Ovary (tissue), 9 donors: ENCODE results near the gene DIAPH1. TPM values are rescaled to one million over a fixed set of nuclear protein-coding genes. Genes with fewer than 3 reads are reported as not detected.

Experiments
- DNase-seq, 5 donors: peaks; one replicate each; pipeline ENCODE4 v3.0.0-alpha.2; 2019 to 2020
- H3K27ac ChIP-seq, 2 donors: fragments of 200-600 bp; one replicate each; pipeline versions ENCODE4 v1.5.1 to v1.8.0; 2019 to 2022
- H3K27me3 ChIP-seq: fragments of 200-600 bp; one replicate; pipeline ENCODE4 v1.8.0; 2022
- H3K36me3 ChIP-seq: fragments of 200-600 bp; sonication (generic); one replicate; pipeline ENCODE4 v1.5.1; 2019
- H3K4me1 ChIP-seq: one replicate; pipeline ENCODE4 v1.8.1; 2013; ENCODE audit warnings: mild to moderate bottlenecking, moderate library complexity; ENCODE audit not compliant: insufficient read depth
- H3K4me3 ChIP-seq: fragments of 200-600 bp; sonication (generic); one replicate; pipeline ENCODE4 v1.5.1; 2017
- H3K9me3 ChIP-seq, 2 donors: fragments of 200-600 bp in 1 of 2; sonication (generic) in 1 of 2; one replicate each; pipeline versions ENCODE4 v1.5.1 to v1.8.1; 2013 to 2019; ENCODE audit warnings: mild to moderate bottlenecking in 1 of 2, moderate library complexity in 1 of 2
- CTCF ChIP-seq, 3 donors: fragments of 450-650 bp in 2 of 3; fragments of 200-600 bp in 1 of 3; IDR thresholded peaks; one replicate each; pipeline versions ENCODE4 v1.5.1 to v1.8.0; 2016 to 2022; ENCODE audit warnings: antibody characterized with exemption in 3 of 3, mild to moderate bottlenecking in 1 of 3
- EP300 ChIP-seq: sonication (generic); formaldehyde crosslinking; IDR thresholded peaks from one replicate; pipeline ENCODE4 v1.6.1; 2017; ENCODE audit warnings: antibody characterized with exemption
- POLR2A ChIP-seq: fragments of 450-650 bp; IDR thresholded peaks from one replicate; pipeline ENCODE4 v1.6.1; 2017; ENCODE audit warnings: antibody characterized with exemption, mild to moderate bottlenecking, moderate library complexity
- WGBS, 3 donors: extraction: QIAGEN DNeasy Blood & Tissue Kit in 1 of 3; methylation state at CpG; one replicate each; pipeline versions ENCODE4 v1.1.5 to v1.1.7; 2013 to 2017; 5-methylcytosine and 5-hydroxymethylcytosine counted together
- intact Hi-C, 4 donors: fragments of 100-400 bp; cut with DNase I; formaldehyde crosslinking; loops; one replicate each; pipeline versions ENCODE4 v1.11.0 to v1.15.1; 2022 to 2023
- polyA plus RNA-seq, 2 donors: library from polyadenylated mRNA; stranded (reverse); fragments of 200-250 nt in 1 of 2; fragments of 350-450 nt in 1 of 2; fragmentation: Illumina TruSeq in 1 of 2; extraction: RNeasy Lipid Tissue Mini Kit (QIAGEN cat#74804) in 1 of 2; gene quantifications; one replicate each; pipeline ENCODE4 v1.2.3, GENCODE V29; 2013 to 2014
- total RNA-seq, 7 donors: library from RNA; depleted of rRNA in 2 of 7; stranded (reverse); fragments of >200 nt in 2 of 7; fragmentation: NEBNext Ultra II Directional in 3 of 7; extraction: Animal tissue kit (Norgen Biotek cat#: 25700) in 3 of 7; gene quantifications; one replicate each; pipeline versions ENCODE4 v1.1.0 to v1.2.4, GENCODE V29; 2016 to 2023
- donor health status: DM: no; HTN: no; CAD: no; lungs with moderate emphysema.
- donor health status: DM: no; HTN: no; CAD: no.
- donor health status: Bipolar disorder and iron deficiency.
- donor health status: DM: yes; HTN: yes; CAD: no.
- donor health status: DM: no; HTN: no; CAD: no.
- donor health status: DM: yes; HTN: yes; CAD: no.

DIAPH1 gene
- total and polyA plus RNA-seq, 9 donors, result 21.2 to 51.0 (median 44.0) TPM

GRCh38 chr5:141491323-141492167, 127.3 kb downstream of the DIAPH1 start:
- no peak overlapping the region for H3K27ac ChIP-seq
- no peaks in the 10 kb centered on the region for H3K27me3 ChIP-seq
- no peak overlapping the region for H3K4me3 ChIP-seq
- H3K4me1 ChIP-seq, result peaks cover 4% of the 10 kb centered on the region
- no peak for DNase-seq
- intact Hi-C loops, result no loop called here
- no peaks in the 10 kb centered on the region for H3K9me3 ChIP-seq
- no peaks in the 10 kb centered on the region for H3K36me3 ChIP-seq
- WGBS, 3 donors, result 77 to 82% (median 80%) methylated on average over 62 to 66 of the region's 66 CpGs
- TF ChIP-seq EP300 (no peak), POLR2A (no peak), CTCF (IDR thresholded peaks at IDR 0.05) (no peak)

- Histone ChIP-seq H3K4me3 (no peak overlapping the region), H3K36me3 (no peaks in the 10 kb centered on the region), H3K27me3 (no peaks in the 10 kb centered on the region), H3K27ac (no peak overlapping the region), H3K4me1 (peaks cover 4% of the 10 kb centered on the region), H3K9me3 (no peaks in the 10 kb centered on the region)
- 88 to 94% (median 89%) methylated on average over 13 of the region's 13 CpGs for WGBS, 3 donors
- intact Hi-C loops, result no loop called here
- TF ChIP-seq POLR2A, result no peak
- no peak for TF ChIP-seq EP300
- no peak for TF ChIP-seq CTCF (IDR thresholded peaks at IDR 0.05)
- no peak for DNase-seq
Measured at GRCh38 chr5:141490771-141491170, 128.0 kb downstream of the DIAPH1 start.

GRCh38 chr5:141490271-141490670, 128.5 kb downstream of the DIAPH1 start:
- peak in 1 of 5 donors; percentile 6 for DNase-seq
- H3K27me3 ChIP-seq, result no peaks in the 10 kb centered on the region
- H3K9me3 ChIP-seq, result no peaks in the 10 kb centered on the region
- H3K36me3 ChIP-seq, result no peaks in the 10 kb centered on the region
- intact Hi-C loops, result no loop called here
- H3K4me3 ChIP-seq, result no peak overlapping the region
- TF ChIP-seq POLR2A (no peak), CTCF (IDR thresholded peaks at IDR 0.05) (no peak), EP300 (no peak)
- WGBS, 3 donors, result 89 to 96% (median 95%) methylated on average over 10 of the region's 10 CpGs
- no peak overlapping the region for H3K27ac ChIP-seq
- H3K4me1 ChIP-seq, result peaks cover 4% of the 10 kb centered on the region

GRCh38 chr5:141489841-141490240, 129.0 kb downstream of the DIAPH1 start:
- WGBS, 3 donors, result 90 to 95% (median 91%) methylated on average over 10 of the region's 10 CpGs
- intact Hi-C loops, result no loop called here
- Histone ChIP-seq H3K36me3 (no peaks in the 10 kb centered on the region), H3K27ac (no peak overlapping the region), H3K27me3 (no peaks in the 10 kb centered on the region), H3K9me3 (no peaks in the 10 kb centered on the region), H3K4me1 (peaks cover 3% of the 10 kb centered on the region), H3K4me3 (no peak overlapping the region)
- TF ChIP-seq CTCF (IDR thresholded peaks at IDR 0.05) (no peak), POLR2A (no peak), EP300 (no peak)
- DNase-seq, result no peak
